Measurements from ENCODE around the gene LRRC47.
"Not testable (repeated sequence)": the region's sequence is repeated elsewhere in the genome, so short reads cannot be mapped to it uniquely, and the experiment has no call there.

Gene LRRC47

DNA sequence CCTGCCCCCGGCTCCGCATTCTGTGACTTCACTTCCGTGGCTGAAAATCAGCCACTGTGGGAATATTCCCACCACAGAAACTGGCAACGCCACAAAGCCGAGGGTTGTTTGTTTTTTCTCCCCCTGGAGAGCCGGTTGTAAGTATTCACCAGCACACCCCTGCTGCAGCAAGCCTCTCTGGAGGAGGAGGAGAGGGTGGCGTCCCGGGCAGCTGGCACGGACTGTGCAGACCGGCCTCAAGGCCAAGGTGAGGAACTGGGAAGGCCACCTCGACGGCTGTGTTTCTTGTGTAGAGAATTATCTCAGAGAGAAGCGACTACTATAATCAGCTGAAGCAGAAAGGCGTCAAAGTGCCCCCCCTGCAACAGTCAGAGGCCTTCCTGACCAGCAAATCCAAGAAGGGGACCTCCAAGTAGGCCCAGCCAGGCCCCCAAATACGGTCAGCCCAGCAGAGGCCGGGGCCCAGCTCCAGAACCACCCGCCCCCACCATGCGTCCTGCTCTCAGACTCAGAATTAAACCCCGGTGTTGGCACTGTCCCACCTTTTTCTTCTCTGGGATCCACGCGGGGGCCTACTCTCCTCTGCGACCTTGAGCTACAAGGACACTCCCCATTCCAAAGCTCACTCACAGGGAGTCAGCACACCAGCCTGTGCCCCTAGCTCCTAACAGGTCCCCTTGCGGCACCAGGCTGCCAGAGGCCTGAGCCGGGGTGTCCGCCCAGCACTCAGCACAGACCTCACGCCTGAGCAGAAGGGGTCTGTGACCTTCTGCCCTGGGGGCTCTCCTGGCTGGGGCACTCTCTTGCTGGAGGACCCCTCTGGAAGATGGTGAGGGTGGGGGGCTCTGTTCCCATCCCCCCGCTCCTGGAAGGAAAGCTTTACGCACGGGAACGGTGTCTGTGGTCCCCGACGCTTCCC lies 24.9 kb downstream of the LRRC47 start:
- no peak for DNase-seq

GRCh38 chr1:3770047-3770765 lies 26.1 kb downstream of the LRRC47 start:
- no peak for DNase-seq

DNA sequence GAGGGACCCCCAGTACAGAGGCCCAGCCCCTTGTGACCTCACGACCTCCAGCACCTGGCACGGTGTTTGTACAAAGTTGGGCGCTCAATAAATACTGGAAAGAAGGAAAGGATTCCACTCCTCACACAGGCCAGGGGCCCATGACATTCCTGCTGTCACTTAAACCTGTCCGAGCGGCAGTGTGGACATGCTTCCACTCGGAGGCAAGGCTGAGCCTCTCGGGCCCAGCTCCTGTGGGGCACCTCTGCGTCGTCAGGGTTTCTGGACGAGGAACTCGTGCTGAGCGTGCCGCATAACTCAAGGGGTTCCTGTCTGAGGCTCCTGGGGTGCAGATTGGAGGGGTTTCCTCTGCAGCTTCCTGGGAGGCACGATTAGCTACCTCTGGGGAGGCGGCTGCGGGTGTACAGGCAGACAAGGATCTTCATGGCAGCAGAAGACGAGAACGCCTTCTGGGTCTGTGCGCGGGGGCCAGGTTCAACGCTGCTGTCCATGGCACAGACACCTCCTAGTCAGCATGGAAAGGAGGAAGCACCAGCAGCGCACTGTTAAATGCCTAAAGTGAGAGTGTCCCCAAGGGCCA lies 27.4 kb downstream of the LRRC47 start:
- no peak for DNase-seq

DNA sequence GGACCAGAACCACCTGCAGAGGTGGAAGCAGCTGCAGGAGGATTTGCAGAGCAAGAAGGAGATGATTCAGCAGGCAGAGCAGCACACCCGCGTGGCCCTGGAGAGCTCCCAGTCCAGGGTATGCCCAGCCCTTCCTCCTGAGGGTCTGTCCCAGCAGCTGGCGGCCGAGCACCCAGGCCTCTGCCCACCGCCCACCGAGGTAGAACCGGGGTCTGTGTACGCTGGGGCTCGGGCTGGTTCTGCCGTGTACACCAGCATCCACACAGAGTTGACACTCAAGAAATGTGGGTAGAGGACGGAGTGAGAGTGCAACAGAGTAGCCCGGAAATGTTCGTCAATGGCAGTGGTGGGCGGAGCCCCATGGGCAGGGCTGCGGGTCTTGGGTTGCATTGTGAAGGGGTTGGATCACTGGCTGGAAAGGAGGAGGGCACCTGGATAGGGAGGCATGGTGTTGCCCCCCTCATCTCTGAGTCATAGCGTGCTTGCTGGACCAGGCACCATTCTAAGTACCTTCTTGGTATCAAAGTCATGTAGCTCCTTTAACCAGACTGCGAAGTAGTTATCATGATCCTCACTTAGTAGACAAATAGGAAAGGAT lies 28.9 kb downstream of the LRRC47 start:
- DNase-seq, result no peak

DNA sequence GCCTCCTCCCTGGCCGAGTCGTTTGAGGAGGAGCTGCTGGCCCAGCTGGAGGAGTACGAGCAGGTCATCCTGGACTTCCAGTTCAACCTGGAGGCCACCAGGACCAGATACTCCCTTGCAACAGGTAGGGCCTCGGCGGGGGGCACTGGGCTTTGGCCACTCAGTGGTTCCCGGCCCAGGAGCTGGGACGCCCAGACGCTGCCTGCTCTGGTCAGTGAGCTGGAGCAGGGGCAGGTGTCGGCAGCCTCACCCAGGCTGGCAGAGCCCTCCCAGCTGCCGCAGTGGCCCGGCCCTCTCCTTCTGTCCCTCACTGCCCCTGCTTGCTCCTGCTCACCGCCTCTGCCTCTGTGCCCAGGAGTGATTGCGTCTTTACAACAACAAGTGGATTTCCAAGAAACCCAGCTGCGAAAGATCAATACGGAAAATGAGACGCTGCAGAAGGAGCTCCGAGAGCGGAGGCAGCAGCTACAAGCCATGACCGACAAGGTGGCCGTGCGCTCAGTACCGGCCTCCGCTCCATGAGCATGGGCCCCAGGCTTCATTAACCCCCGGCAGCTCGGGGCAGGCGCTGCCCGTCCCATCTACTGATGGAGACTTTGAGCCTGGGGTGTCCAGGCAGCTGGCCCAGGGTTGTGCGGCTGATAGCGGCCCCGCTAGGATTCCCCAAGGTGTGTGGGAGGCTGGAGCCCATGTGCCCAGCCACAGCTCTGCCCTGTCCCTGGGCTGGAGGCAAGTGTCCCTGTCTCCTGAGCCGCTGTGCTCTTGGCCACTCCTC lies 32.8 kb downstream of the LRRC47 start:
- DNase-seq, result no peak

GRCh38 chr1:3762873-3763228 lies 33.4 kb downstream of the LRRC47 start:
- no peak for DNase-seq

DNA sequence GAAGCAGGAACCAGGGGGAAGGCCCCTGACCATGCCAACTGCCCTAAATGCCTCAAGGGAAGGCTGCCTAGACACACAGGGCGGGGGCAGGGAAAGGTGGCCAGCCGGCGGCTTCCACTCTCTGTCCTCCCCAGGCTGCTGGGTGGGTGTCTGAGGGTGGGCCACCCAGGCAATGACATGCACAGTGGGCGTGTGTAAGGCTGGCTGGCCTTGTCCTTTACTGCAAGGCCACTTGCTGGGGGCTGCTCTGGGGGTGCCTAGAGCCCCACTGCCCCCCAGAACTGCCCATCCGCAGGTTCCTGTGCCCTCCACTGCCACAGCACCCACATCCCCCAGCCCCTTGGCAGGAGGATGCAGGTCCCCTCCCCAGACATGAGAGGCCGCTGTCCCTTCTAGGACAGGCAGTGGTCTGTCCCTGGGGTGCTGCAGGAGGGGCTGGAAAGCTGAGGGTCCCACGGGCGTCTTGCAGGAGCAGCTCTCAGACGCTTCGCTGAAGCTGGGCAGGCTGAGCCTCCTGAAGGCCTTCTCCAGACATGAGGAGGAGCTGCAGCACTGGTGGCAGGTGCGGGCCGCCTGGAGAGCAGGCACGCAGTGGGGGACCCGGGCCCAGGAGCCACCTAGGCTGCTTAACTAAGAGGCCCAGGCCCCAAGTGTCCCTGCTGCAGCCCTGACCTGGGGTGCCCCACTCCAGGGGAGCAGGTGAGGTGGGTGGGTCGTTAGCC lies 34.0 kb downstream of the LRRC47 start:
- DNase-seq, result no peak

GRCh38 chr1:3761296-3762010 lies 34.8 kb downstream of the LRRC47 start:
- DNase-seq, result no peak

DNA sequence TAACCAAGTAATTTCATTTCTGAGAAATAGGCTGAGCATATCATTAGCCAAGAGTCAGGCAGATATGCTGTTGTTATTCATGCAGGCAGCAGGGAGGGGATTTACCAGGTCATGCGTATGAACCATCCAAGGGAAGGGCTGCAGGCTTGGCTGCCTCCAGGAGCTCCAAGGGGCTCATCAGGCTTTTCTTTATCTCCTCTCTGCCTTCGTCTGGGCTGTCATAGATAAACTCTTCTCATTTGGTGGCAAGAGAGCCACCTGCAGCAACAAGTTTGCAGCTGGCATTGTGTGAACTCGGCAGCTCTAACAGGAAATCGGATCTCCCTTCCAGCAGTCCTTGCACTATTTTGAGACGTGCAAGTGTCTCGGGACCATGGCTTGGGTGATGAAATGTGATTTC lies 36.5 kb downstream of the LRRC47 start:
- no peak for DNase-seq

- DNase-seq, result no peak
These were observed 37.1 kb downstream of the LRRC47 start for GRCh38 chr1:3759164-3759563.

- DNase-seq, result no peak
These were observed 39.9 kb downstream of the LRRC47 start for GRCh38 chr1:3756394-3756793.

DNA sequence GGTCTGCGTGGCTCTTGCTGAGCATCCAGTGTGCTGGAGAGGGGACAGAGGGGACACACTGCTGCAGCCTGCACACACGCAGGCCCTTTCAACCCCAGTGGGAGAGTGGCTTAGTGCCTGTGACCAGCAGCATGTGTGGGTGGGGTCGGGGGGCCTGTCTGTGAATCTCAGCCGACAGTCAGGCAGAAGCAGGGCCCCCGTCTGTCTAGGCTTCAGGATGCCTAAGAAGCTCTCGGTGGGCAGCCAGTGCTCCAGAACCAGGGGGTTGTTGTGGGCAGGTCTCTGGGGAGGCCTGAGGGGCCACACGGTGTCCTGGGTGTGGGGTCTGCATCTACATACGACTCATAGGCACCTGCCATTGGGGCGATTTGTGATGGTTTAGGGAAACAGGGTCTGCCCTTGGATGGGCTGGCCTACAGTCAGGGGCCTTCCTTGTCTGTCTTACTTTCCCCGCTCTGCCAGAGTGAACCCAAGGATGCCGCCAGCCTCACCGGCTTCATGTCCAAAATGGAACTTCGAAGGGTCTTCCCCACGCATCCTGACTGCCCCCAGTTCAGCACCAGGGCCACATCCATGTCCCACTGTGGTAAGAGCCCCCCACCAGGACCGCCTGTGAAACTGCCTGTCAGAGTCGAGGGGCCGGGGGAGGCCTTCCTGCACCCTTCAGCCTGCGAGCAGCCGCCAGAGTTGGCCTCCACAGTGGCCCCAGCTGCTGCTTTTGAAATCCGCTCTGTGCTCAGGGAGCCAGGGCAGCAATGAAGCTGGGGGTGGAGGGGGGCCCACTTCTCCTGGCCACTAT lies 42.4 kb downstream of the LRRC47 start:
- no peak for DNase-seq

GRCh38 chr1:3752400-3752945 lies 43.8 kb downstream of the LRRC47 start, which contains the start of gene CCDC27:
Gene CCDC27, plus strand, starts transcription at chr1:3752450. Its CDS starts 32 bp downstream, at chr1:3752482.
- no peak for DNase-seq

GRCh38 chr1:3750741-3751140 lies 45.6 kb downstream of the LRRC47 start:
- no peak for DNase-seq

DNA sequence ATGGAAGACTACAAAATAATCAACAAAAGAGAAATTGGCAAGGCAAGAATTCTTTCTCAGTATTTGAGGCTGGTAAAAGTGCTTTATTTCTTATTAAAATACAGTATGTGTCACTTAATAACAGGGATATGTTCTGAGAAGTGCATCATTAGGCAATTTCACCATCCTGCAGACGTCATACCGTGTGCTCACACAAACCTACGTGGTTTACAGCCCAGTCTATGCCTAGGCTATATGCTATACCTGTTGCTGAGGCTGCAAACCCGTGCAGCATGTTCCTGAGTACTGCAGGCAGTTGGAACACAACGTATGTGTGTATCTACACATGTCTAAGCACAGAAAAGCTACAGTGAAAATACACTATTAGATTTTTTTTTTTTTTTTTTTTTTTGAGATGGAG lies 46.8 kb downstream of the LRRC47 start:
- no peak for DNase-seq

GRCh38 chr1:3748316-3748900 lies 47.9 kb downstream of the LRRC47 start:
- not testable (repeated sequence) for DNase-seq

DNA sequence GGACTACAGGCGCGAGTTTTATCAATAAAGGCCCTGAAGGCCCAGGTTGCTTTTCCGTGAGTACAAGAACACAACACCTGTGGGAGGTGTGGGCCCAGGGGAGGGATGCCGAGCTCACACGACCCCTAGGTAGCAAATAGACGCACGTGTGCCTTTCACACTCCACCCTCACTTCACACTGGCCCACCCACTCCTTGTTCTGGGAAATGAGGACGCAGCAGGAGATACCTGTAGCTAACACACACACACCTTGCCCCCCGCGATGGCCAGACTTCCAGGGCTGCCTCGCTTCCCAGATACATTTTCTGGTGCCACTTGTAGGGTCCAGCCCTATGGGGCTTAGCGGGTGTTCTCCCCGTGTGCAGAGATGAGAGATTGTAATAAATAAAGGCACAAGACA lies 48.4 kb downstream of the LRRC47 start:
- DNase-seq, result no peak

GRCh38 chr1:3747522-3747848 lies 48.8 kb downstream of the LRRC47 start:
- DNase-seq, result no peak

DNA sequence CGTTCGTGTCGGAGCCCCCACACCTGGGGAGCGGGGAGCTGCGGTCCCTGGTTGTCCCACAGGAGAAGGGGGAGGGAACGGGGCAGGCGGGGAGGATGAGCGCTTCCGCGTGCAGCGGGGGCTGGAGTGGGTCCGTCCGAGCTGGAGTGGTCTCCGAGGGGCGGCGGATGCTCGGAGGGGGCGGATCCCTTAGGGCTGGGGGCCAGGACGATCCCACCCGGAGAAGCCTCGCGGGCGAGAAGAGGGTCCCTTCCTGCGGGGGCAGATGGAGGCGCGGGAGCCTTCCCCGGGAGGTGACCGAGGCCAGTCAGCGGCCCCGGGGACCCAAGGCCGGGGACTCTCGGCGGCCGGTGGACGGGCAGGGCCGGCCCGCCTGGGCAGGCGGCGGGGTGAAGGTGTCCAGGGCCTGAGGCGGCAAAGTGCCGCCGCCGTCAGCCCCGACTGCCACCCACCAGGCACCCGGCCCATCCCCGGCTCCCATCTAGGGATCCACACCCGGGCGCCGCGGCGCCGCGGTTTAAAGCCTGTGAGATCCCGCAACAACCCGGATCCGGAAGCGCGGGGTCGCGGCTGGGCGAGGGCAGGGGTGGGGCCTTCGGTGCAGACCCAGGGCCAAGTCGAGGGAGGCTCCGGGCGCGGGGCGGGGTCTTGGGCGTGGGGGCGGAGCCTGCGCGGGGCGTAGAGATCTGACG lies 49.3 kb downstream of the LRRC47 start:
- DNase-seq, result peak; percentile 95
